Raji (cell line): ENCODE measurements around the gene RPAIN.

Source experiments
- POLR2A ChIP-seq: IDR thresholded peaks from 2 replicates; pipeline ENCODE4 v1.6.1; 2011; ENCODE audit warnings: low read depth, low read length, control low read depth; ENCODE audit not compliant: insufficient read depth

The RPAIN gene

DNA sequence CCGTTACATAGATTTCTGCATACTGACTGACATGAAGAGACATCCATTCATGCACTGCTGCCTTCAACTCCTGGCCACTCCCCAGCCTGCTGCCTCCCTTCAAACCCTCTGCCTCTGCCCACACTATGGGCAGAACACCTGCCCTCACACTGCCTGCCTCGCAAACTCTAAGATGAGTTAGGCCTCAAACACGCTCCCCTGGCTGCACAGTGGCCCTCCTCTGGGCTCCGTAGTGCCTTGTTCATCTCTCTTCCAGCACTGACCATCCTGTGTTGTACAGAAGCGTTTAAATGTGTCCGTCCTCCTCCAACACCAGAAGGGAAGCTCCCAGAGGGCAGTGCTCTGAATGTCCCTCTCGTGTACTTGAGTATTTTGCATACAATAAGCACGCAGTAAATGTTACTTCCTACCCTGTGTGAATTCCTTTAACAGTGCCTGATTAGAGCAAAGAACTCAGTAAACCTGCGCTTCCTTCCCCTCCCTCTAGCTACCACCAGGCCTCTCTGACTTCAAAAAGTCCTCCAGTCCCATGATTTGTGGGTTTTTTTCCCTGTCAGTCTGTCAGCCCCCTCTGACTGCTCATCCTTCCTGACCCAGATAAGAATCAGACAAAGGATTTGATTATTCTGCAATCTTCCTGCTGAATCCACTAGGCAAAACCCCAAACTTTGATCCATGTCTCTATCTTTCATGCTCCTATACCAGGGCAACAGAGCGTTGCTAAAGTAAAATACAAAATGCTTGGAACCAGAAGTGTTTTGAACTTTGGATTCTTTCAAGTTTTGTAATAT is 44.9 kb downstream of the RPAIN start:
- no peak for TF ChIP-seq POLR2A

DNA sequence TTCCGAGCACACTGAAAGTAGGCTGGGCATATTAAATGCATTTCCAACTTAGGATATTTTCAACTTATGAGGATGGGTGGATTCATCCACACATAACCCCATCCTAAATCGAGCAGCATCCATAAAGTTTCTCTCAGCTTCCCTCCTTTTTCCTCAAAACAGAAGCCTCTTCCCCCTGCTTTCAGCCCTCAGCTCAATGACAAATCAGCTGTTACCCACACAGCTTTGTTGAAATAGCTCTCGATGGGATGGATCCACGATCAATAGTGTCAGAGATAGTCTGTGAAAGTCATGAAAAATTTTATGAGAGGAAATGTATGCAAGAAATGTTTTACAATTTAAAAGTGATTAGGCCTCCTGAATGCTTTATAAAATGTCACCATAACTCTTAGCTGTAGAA is 46.3 kb downstream of the RPAIN start:
- no peak for TF ChIP-seq POLR2A

DNA sequence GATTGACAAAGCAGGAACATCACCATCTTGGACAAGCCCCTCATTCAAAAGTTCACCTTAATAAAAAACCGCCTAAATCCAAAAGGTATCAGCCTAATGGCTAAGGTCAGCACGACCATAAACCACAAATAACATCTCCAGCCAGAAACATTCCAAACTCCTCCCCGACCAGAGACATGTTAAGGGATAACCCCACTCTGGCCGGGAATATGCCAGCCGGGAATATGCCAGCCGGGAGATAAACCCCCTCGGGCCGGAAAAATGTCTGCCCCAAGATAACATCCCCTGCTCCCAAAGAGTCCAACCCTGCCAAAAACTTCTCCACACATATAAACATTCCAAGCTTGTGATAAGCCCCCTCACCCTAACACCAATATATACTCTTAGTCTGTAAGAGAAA is 47.4 kb downstream of the RPAIN start:
- TF ChIP-seq POLR2A: no peak

DNA sequence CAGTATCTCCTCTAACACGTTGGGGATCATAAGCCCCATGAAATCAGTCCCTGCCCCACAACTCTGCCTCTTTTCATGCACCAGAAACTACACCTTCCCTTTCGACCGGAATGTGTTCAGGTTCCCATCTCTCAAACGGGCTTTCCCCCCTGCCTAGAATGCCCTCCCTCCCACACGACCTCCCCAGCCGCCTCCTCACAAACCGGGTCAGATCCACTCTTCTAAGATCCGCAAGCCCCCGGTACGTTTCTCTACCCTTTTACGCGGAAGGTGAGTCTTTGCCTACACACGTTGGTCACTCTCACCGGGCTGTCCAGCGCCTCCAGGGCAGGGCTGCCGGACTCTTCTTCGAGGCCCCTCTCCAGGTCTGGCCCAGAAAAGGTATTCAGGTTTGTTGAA is 48.1 kb downstream of the RPAIN start:
- no peak for TF ChIP-seq POLR2A

DNA sequence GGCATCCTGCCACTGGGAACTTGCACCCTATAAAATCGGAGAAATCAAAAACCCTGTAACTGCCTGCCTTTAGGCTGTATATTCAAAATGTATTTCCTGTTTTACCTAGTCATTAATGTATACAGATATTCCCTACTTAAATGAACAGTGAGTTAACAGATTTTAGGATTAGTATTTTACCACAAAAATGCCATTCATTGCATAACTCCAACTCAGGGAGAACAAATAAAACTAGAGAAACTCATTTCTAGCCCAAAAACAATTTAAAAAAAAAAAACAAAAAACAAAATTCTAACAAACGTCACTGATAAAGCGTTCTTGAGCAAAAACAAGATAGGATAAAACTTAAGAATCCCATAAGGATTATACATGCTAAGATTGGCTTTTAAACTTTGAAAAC is 52.5 kb downstream of the RPAIN start:
- TF ChIP-seq POLR2A: no peak

DNA sequence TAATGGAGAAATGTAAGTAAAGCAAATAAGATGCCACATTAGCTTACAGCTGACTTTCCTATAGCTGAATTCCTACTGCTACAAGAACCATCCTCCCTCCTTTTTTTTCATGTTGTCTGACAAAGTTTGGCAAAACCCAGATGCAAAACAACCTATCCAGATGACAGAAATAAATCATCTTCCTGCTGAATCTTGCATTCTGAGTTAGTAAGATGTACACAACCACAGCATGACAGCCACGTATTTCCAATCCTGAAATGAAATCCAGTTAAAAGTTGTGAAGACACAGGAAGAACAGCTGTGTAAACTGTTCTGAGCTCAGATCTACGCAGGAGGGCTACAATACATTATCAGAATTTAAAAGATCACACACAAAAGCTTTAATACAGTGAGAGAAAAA is 53.9 kb downstream of the RPAIN start:
- TF ChIP-seq POLR2A: no peak

DNA sequence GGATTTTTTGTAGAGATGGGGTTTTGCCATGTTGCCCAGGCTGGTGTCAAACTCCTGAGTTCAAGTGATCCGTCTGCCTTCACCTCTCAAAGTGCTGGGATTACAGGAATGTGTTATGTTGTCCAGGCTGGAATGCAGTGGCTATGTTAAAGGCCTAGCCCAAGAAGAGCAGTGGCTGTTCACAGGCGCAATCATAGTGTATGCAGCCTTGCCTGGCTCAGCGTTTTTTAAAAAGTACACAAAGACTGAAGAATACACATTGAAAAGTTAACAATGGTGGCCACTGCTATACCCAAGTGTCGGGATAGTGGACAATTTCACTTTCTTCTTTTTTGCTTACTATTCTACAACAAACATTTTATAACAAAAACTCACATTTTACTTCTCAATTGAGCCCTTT is 59.0 kb downstream of the RPAIN start:
- no peak for TF ChIP-seq POLR2A

DNA sequence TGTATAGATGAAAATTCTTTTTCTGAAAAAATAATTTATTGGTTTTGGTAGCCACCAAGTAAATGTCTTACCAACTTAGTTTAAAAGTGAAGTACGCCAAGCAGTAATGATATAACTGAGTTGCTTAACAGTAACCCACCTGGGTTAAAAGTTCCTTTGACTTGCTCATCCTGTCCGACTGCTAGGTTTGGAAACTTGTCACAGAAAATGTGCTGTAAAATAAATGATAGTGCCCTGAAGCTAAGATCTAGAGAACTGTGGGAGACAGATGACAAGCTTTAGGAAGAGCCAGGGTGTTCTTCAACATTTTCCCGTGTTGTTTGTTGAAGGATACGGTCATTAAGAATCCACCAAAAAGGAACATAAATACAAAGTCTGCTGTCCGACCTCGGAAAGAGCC is 61.0 kb downstream of the RPAIN start:
- no peak for TF ChIP-seq POLR2A

DNA sequence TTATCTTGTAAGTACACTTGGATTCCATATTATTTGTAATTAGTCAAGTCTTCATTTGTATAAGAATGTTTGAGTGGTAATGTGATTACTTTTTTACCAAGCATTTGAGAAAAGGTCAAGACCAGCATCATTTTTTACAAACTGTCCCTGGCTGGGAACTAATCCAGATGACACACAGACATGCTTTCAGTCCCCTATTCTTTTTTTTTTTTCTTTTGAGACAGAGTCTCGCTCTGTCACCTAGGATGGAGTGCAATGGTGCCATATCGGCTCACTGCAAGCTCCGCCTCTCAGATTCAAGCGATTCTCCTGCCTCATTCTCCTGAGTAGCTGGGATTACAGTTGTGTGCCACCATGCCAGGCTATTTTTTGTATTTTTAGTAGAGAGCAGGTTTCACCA is 61.5 kb downstream of the RPAIN start:
- no peak for TF ChIP-seq POLR2A
